CD4-positive, alpha-beta T cell treated with Interleukin-10 for 1 hour (primary cell): Measurements from ENCODE around the gene LIN52.
"Not testable (repeated sequence)": the region's sequence is repeated elsewhere in the genome, so short reads cannot be mapped to it uniquely, and the experiment has no call there.

Source experiments
- DNase-seq: peaks from one replicate; pipeline ENCODE4 v3.0.0-alpha.2; 2020

LIN52 gene

DNA sequence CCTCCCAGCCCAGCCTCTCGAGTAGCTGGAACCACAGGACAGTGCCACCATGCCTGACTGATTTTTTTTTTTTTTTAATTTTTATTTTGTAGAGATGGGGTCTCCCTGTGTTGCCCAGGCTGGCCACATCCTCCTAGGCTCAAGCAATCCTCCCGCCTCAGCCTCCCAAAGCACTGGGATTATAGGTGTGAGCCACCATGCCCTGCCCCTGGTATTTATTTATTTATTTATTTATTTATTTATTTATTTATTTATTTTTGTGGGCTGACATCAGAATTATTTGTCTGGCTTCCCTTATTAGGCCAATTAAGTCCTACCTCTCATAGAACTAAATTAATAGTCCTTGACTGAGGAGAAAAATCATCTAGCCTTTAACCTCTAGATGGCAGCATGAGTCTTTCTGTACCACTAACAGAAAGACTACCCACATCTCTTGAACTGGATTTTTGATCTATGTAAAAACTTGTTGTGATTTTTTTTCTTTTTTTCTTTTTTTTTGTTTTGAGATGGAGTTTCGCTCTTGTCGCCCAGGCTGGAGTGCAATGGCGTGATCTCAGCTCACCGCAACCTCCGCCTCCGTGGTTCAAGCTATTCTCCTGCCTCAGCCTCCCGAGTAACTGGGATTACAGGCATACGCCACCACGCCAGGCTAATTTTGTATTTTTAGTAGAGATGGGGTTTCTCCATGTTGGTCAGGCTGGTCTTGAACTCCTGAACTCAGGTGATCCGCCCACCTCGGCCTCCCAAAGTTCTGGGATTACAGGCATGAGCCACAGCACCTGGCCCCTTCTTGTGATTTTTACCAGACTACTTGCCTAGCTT is 26.9 kb downstream of the LIN52 start:
- peak; percentile 57 for DNase-seq

DNA sequence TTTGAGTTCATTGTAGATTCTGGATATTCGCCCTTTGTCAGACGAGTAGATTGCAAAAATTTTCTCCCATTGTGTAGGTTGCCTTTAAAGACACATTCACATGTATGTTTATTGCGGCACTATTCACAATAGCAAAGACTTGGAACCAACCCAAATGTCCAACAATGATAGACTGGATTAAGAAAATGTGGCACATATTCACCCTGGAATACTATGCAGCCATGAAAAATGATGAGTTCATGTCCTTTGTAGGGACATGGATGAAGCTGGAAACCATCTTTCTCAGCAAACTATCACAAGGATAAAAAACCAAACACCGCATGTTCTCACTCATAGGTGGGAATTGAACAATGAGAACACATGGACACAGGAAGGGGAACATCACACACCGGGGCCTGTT is 40.7 kb downstream of the LIN52 start:
- not testable (repeated sequence) for DNase-seq

GRCh38 chr14:74126315-74127013 is 41.7 kb downstream of the LIN52 start:
- no peak for DNase-seq

- DNase-seq, result no peak
These were observed 42.9 kb downstream of the LIN52 start for GRCh38 chr14:74127634-74128033.

DNA sequence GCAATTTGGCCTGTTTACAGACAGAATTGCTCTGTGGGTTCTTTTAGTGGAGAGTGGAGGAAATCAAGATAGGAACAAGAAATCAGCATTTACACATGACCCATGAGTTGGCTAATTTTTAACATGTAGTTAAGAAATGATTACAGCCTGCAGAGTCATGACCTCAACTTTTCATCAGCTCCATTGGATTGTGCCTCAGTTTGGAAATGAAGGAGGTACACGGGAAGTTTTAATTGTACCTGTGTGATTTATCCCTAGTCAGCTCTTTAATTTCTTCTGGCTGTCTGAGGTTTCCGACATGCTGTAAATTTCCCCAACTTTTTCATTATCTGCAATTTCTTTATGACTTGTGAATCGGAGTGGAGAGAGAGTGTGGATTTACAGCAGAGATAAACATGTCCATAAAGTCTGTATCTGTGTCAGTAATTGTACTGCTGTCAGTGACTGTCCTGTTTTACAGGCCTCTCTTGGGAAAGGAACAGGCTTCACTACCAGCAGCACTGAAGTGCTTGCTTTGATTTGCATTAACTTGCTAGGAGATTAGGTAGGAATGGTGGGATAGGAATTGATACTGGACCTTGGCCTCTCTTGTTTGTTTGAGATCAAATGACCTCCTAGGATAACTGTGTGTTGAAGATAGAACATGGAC is 49.2 kb downstream of the LIN52 start:
- no peak for DNase-seq

DNA sequence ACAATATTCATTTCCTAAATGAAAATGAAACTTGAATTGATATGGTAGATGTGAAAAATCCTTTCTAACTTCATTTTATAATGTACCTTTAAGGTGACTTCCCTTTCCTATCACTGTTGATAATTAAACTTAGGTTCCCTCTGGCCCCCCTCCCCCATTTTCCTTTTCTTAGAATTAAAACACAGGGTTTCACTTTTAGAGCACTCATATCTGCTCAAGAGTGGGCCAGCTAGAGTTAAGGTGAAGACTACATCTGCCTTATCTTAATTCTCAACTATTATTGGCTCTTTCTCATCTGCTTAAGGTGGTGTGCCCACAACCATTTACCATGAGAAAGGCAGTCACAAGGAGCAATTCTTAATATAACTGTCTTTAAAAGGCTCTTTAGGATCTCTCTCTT is 49.7 kb downstream of the LIN52 start:
- no peak for DNase-seq

GRCh38 chr14:74135426-74135825 is 50.7 kb downstream of the LIN52 start:
- peak; percentile 7 for DNase-seq

DNA sequence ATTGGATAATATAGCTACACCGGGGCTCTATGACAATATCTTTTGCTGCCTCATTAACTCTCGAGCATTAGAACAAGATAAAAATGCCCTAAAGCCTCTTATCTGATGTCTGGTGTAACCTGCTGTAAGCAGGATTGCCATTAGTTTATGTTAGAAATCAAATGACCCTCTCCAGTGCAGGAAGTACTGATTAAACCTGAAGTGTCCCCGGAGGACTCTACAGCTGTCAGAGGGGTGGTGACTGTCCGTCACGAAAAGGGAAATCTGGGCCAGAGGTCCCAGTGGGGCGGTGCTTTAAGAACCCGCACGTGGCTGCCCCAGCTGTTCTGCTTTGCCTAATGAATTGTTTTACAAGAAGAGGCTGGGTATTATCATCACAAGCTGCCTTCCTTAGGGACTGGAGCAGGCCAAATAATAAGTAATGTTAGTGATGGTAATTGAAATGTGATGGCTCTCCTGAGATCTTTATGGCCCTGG is 55.7 kb downstream of the LIN52 start:
- DNase-seq, result no peak

- no peak for DNase-seq
These were observed 56.9 kb downstream of the LIN52 start for GRCh38 chr14:74141703-74142102.

DNA sequence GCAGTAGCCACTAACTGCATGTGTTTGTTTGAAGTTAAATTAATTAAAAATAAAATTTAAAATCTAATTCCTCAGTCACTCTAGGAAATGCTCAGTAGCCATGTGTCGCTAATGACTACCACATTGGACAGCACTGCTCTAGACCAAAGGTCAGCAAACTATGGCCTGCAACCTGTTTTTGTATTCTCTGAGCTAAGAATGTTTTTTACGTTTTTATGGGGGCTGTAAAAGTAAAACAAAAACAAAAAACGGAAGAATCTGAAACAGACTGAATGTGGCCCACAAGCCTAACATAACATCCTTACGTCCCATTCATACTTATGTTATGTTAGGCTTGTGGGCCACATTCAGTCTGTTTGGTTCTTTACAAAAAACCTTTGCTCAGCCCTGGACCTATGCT is 57.8 kb downstream of the LIN52 start:
- DNase-seq, result no peak

DNA sequence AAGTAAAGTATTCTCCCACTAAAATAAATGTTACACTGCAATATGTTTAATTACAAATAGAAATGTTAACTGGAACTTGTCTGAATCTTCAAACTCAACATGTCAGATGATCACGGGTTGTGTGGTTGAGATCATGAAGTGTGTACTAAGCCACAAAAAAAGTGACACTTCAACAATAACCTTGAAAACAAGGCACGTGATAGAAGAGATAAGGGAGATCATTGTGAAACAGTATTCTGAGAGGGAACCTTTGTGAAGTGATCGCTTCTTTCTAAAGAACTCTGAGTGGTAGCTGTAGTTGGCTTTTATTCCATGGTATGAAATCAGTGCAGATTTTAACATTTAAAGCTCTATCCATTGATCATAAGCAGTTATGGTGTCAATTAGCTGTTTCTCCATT is 60.0 kb downstream of the LIN52 start:
- no peak for DNase-seq

DNA sequence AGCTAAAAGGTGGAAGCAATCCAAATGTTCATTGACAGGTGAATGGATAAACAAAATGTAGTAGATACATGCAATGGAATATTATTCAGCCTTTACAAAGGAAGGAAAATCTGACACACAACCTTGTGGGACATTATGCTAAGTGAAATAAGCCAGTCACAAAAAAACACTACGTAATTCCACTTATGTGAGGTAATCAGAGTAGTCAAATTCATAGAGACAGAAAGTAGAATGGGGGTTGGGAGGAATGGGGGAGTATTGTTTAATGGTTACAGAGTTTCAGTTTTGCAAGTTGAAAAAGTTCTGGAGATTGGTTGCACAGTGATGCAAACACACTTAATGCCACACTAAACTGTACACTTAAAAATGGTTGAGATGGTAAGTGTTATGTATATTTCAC is 62.8 kb downstream of the LIN52 start:
- no peak for DNase-seq

- no peak for DNase-seq
These were observed 63.9 kb downstream of the LIN52 start for GRCh38 chr14:74148705-74149104.

- DNase-seq, result no peak
These were observed 70.5 kb downstream of the LIN52 start for GRCh38 chr14:74155287-74155686.

DNA sequence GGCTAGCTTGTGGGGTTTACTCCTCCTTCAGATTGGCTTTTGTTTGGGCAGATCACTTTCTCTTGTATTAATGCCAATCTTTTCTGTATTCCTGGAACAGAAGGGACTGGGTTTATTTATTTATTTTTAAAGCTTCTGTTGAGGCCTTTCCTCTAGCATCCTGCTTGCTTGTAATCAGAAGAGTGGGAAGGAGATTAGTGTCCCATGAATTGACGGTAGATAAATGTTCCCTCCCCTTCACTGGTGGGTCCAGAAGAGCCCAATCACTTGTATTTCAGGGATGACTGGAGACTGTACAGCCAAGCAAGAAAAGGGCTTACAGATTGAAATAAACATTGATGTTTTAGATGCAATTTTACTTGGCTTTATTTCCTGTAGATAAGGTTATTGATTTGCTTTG is 71.0 kb downstream of the LIN52 start:
- no peak for DNase-seq

DNA sequence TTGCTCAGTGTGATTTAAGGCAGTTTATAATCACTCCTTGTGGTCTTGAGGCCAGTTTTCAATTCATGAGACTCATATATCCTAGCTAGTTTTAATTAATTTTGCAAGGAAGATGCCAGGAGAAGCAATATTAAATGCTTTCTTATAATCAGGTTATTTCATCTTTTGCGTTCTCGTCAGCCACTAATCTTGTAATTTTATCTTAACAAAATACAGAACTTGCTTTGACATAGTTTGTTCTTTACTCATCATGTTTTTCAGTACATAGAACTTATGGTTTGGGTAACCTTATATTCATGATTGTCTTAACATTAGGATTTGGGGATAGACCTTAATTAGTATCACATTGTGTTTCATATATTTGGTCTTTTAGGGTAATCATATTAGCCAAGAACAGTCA is 76.0 kb downstream of the LIN52 start:
- no peak for DNase-seq

DNA sequence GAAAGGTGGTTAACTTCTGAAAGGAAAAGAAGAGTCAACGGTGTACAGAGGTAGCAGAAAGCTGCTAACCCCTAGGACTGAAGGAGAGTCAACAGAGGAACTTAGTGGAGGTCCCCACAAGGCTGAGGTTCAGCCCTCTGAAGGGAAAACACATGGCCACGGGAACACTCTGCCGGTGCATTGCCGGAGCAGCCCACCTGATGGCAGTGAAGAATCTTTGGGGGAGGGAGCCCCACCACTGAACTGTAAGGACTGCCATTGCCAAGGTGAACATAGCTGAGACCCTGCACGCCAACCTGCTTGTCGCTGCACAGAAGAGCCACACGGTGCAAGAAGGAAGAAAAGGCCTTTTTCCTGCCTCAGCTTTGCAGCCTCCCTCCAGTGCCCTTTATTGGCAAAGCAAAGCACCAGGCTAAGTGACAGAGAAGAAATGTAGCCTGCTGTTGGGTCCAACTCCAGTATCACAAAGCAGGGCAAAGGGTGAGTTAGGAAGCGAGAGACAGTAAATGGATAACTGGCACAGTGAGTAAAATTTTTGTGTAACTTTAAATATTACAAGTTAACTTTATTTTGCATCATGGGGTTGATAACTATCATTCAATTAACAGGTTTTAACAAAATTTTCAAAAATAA is 76.9 kb downstream of the LIN52 start:
- DNase-seq, result no peak

- no peak for DNase-seq
These were observed 85.2 kb downstream of the LIN52 start for GRCh38 chr14:74169906-74170305.

DNA sequence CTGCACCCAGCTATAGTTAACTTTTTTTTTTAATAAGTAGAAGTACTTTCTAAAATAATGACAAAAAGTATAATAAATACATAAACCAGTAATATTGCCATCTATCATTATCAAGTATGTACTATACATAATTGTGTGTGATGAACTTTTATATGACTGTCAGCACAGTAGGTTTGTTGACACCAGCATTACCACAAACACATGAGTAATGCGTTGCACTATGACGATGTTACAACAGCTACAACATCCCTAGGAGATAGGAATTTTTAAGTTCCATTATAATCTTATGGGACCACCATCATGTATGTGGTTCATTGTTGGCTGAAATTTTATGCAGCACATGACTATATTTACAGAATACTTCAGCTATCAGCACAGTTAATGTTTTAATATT is 91.6 kb downstream of the LIN52 start:
- no peak for DNase-seq

- DNase-seq, result no peak
These were observed 95.1 kb downstream of the LIN52 start for GRCh38 chr14:74179856-74180255.

GRCh38 chr14:74190927-74191575 is 106.3 kb downstream of the LIN52 start:
- DNase-seq, result no peak

GRCh38 chr14:74194506-74195274 is 109.9 kb downstream of the LIN52 start:
- DNase-seq, result no peak
